Measurements from ENCODE around the gene ZDHHC8. TPM values are rescaled to one million over a fixed set of nuclear protein-coding genes. Genes with fewer than 3 reads are reported as not detected.

The ZDHHC8 gene
- total and polyA plus RNA-seq, 2 donors (not counting 1 experiment from before 2014, with no cell fraction given) = 94.4 to 96.9 TPM

DNA sequence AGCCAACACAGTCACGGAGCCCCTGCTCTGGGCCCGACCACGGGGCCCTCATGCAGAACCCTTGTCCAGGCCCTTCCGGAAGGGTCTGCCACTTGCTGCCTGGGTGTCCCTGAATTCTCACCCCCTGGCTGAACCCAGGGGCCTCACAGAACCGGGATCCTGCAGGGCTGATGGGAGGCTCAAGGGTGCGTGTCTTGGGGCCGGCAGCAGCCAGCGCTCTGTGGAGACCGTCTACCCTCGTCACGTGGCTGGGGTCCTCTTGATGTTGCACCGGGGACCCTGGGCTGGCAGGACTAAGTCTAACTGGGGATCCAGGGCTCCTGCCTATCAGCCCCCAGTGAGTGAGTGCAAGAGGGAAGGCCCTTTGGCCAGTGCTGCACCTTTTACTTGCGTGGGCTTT, 38.6 kb downstream of the ZDHHC8 start:
- H3K4me1 Mint-ChIP-seq = no peaks in the 10 kb centered on the region
- no peak overlapping the region for H3K9ac ChIP-seq (ENCODE audit: low read length)
- intact Hi-C loops (cut with micrococcal nuclease) = no loop called here
- no peak overlapping the region for H3K4me3 Mint-ChIP-seq
- ChIA-PET POLR2A (no interaction called here), CTCF (no interaction called here)
- no peak overlapping the region for H3K4me2 ChIP-seq (replicated peaks; ENCODE audit: low read depth, low read length, poor library complexity, severe bottlenecking)
- H3K27me3 Mint-ChIP-seq = peaks cover 3% of the 10 kb centered on the region
- no peak overlapping the region for H2AFZ ChIP-seq (ENCODE audit: insufficient read depth, low read depth, low read length, poor library complexity, severe bottlenecking)
- no peaks in the 10 kb centered on the region for H3K9me3 ChIP-seq (ENCODE audit: control extremely low read depth in 1 of 3, control insufficient read depth in 2 of 3, insufficient read depth in 1 of 3, low read length in 2 of 3)
- no peaks in the 10 kb centered on the region for H3K36me3 ChIP-seq (replicated peaks in 1 of 2; ENCODE audit: control extremely low read depth in 1 of 2, control insufficient read depth in 1 of 2, extremely low read depth in 1 of 2, insufficient read depth in 2 of 2, low read length in 1 of 2)
- H3K27ac ChIP-seq (ENCODE audit: low read length in 2 of 2) = no peak overlapping the region
- DNase-seq = no peak
- H3K79me2 ChIP-seq (ENCODE audit: control insufficient read depth, insufficient read depth, low read length) = no peaks in the 10 kb centered on the region
- no peaks in the 10 kb centered on the region for H3K27me3 ChIP-seq (replicated peaks in 1 of 4; ENCODE audit: control extremely low read depth in 1 of 4, control insufficient read depth in 3 of 4, insufficient read depth in 4 of 4, low read length in 3 of 4)
- WGBS (ENCODE audit: insufficient coverage) = 86% methylated on average over 13 of the region's 13 CpGs
- no peak overlapping the region for H3K27ac Mint-ChIP-seq
- ATAC-seq (ENCODE audit: low read depth) = no peak
- no peaks in the 10 kb centered on the region for H3K9me3 Mint-ChIP-seq (ENCODE audit: insufficient read depth)
- H3K4me3 ChIP-seq (ENCODE audit: control extremely low read depth in 1 of 5, extremely low read depth in 1 of 5, insufficient read depth in 1 of 5, low read depth in 2 of 5, low read length in 4 of 5) = no peak overlapping the region
- no peak for TF ChIP-seq EZH2 (IDR thresholded peaks at IDR 0.05; ENCODE audit: borderline replicate concordance, insufficient read depth, low read depth, low read length, poor library complexity, severe bottlenecking)
- TF ChIP-seq, protein P1, sequence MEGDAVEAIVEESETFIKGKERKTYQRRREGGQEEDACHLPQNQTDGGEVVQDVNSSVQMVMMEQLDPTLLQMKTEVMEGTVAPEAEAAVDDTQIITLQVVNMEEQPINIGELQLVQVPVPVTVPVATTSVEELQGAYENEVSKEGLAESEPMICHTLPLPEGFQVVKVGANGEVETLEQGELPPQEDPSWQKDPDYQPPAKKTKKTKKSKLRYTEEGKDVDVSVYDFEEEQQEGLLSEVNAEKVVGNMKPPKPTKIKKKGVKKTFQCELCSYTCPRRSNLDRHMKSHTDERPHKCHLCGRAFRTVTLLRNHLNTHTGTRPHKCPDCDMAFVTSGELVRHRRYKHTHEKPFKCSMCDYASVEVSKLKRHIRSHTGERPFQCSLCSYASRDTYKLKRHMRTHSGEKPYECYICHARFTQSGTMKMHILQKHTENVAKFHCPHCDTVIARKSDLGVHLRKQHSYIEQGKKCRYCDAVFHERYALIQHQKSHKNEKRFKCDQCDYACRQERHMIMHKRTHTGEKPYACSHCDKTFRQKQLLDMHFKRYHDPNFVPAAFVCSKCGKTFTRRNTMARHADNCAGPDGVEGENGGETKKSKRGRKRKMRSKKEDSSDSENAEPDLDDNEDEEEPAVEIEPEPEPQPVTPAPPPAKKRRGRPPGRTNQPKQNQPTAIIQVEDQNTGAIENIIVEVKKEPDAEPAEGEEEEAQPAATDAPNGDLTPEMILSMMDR (IDR thresholded peaks at IDR 0.05) = no peak
- H3K4me1 ChIP-seq (ENCODE audit: control insufficient read depth in 2 of 2, insufficient read depth in 2 of 2, low read length in 2 of 2) = no peaks in the 10 kb centered on the region
- H4K20me1 ChIP-seq (ENCODE audit: control insufficient read depth, insufficient read depth, low read length, poor library complexity, severe bottlenecking) = no peaks in the 10 kb centered on the region

DNA sequence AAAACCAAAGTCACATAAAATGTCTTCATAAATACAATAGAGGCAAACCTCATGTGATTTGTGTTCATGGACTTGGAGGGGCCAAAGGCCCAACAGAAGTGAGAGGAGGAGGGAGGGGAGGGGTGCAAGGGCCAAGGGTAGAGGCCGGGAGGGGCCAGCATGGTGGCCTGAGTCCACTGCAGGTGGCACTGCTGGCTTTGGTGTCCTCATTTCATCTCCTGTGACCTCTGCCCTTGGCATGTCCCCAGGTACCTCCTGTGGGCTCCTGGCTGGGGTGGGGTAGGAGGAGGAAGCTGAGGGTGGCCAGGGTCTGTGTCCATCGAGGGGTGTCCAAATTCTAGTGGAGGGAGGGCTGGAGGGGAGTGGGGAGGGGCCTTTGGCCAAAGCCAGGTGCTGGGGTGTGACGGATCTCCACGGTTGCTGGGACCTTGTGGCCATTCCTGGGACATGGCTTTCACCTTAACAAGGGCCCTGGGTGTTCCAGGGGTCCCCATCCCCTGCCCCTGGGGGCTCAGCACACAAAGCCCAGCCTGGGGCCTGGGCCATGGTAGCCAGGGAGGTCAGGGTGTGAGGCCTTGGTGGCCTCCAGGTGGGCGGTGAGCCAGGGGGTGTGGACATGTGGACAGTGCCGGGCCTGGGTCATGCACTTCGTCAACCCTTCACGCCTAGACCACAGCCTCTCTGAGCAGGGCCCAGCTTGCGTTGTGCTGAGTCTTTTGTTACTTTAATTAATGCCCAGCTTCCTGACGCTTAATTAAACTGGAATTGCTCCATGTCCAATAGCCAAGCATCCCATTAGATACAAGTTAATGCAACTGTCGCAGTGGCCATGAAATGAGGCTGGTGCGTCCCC, 39.9 kb downstream of the ZDHHC8 start:
- Mint-ChIP-seq H3K27me3 (peaks cover 3% of the 10 kb centered on the region), H3K9me3 (ENCODE audit: insufficient read depth) (no peaks in the 10 kb centered on the region), H3K4me1 (no peaks in the 10 kb centered on the region), H3K27ac (no peak overlapping the region), H3K4me3 (no peak overlapping the region)
- no peaks in the 10 kb centered on the region for H4K20me1 ChIP-seq (ENCODE audit: control insufficient read depth, insufficient read depth, low read length, poor library complexity, severe bottlenecking)
- DNase-seq (no peak), ATAC-seq (ENCODE audit: low read depth) (no peak)
- no peaks in the 10 kb centered on the region for H3K4me1 ChIP-seq (ENCODE audit: control insufficient read depth in 2 of 2, insufficient read depth in 2 of 2, low read length in 2 of 2)
- 93% methylated on average over 12 of the region's 12 CpGs for WGBS (ENCODE audit: insufficient coverage)
- ChIA-PET POLR2A (no interaction called here), CTCF (no interaction called here)
- intact Hi-C loops (cut with micrococcal nuclease) = no loop called here
- H3K79me2 ChIP-seq (ENCODE audit: control insufficient read depth, insufficient read depth, low read length) = no peaks in the 10 kb centered on the region
- TF ChIP-seq, protein P1 (IDR thresholded peaks at IDR 0.05) = no peak
- no peak for TF ChIP-seq EZH2 (IDR thresholded peaks at IDR 0.05; ENCODE audit: borderline replicate concordance, insufficient read depth, low read depth, low read length, poor library complexity, severe bottlenecking)
- no peak overlapping the region for H3K4me3 ChIP-seq (ENCODE audit: control extremely low read depth in 1 of 5, extremely low read depth in 1 of 5, insufficient read depth in 1 of 5, low read depth in 2 of 5, low read length in 4 of 5)
- no peaks in the 10 kb centered on the region for H3K27me3 ChIP-seq (replicated peaks in 1 of 4; ENCODE audit: control extremely low read depth in 1 of 4, control insufficient read depth in 3 of 4, insufficient read depth in 4 of 4, low read length in 3 of 4)
- H3K9ac ChIP-seq (ENCODE audit: low read length) = no peak overlapping the region
- no peaks in the 10 kb centered on the region for H3K36me3 ChIP-seq (replicated peaks in 1 of 2; ENCODE audit: control extremely low read depth in 1 of 2, control insufficient read depth in 1 of 2, extremely low read depth in 1 of 2, insufficient read depth in 2 of 2, low read length in 1 of 2)
- H3K4me2 ChIP-seq (replicated peaks; ENCODE audit: low read depth, low read length, poor library complexity, severe bottlenecking) = no peak overlapping the region
- no peak overlapping the region for H2AFZ ChIP-seq (ENCODE audit: insufficient read depth, low read depth, low read length, poor library complexity, severe bottlenecking)
- no peak overlapping the region for H3K27ac ChIP-seq (ENCODE audit: low read length in 2 of 2)
- no peaks in the 10 kb centered on the region for H3K9me3 ChIP-seq (ENCODE audit: control extremely low read depth in 1 of 3, control insufficient read depth in 2 of 3, insufficient read depth in 1 of 3, low read length in 2 of 3)

Data from B cell (primary cell).